H9 (cell line): Measurements from ENCODE around the gene OR5H15. TPM values are rescaled to one million over a fixed set of nuclear protein-coding genes. Genes with fewer than 3 reads are reported as not detected.

Experiments used
- DNase-seq: peaks from one replicate; pipeline ENCODE4 v3.0.0-alpha.2; 2017
- H2AFZ ChIP-seq: one replicate; pipeline ENCODE4 v1.6.1; 2013; ENCODE audit warnings: mild to moderate bottlenecking, low read length, control low read depth, moderate library complexity
- H2AK5ac ChIP-seq: 2 replicates; pipeline ENCODE4 v1.6.1; 2013; ENCODE audit warnings: low read length, control low read depth, mixed read lengths; ENCODE audit not compliant: insufficient read length
- H2BK120ac ChIP-seq: one replicate; pipeline ENCODE4 v1.6.1; 2013; ENCODE audit warnings: low read depth, mild to moderate bottlenecking, low read length, control low read depth, inconsistent platforms; ENCODE audit not compliant: poor library complexity, severe bottlenecking
- H2BK12ac ChIP-seq: 2 replicates; pipeline ENCODE4 v1.6.1; 2013; ENCODE audit warnings: low read length, control low read depth, mixed read lengths, low read depth; ENCODE audit not compliant: insufficient read length
- H2BK15ac ChIP-seq: 2 replicates; pipeline ENCODE4 v1.6.1; 2013; ENCODE audit warnings: low read depth, low read length, control low read depth
- H2BK20ac ChIP-seq: one replicate; pipeline ENCODE4 v1.6.1; 2013; ENCODE audit warnings: low read depth, mild to moderate bottlenecking, low read length, control low read depth, inconsistent platforms; ENCODE audit not compliant: poor library complexity, severe bottlenecking
- H2BK5ac ChIP-seq: 2 replicates; pipeline ENCODE4 v1.6.1; 2013; ENCODE audit warnings: low read length, control low read depth, mixed read lengths; ENCODE audit not compliant: insufficient read length
- H3K14ac ChIP-seq: 2 replicates; pipeline ENCODE4 v1.6.1; 2013; ENCODE audit warnings: low read length, control low read depth; ENCODE audit not compliant: insufficient read depth
- H3K18ac ChIP-seq: 2 replicates; pipeline ENCODE4 v1.6.1; 2013; ENCODE audit warnings: low read depth, mild to moderate bottlenecking, mixed read lengths, low read length, control low read depth; ENCODE audit not compliant: insufficient read length
- H3K23ac ChIP-seq: 2 replicates; pipeline ENCODE4 v1.6.1; 2013; ENCODE audit warnings: low read length, control low read depth, mixed read lengths, low read depth; ENCODE audit not compliant: insufficient read length
- H3K23me2 ChIP-seq: 2 replicates; pipeline ENCODE4 v1.6.1; 2013; ENCODE audit warnings: low read depth, mild to moderate bottlenecking, mixed read lengths, low read length, control low read depth; ENCODE audit not compliant: insufficient read length, poor library complexity, severe bottlenecking
- H3K27ac ChIP-seq: 2 replicates; pipeline ENCODE4 v1.5.1; 2013; ENCODE audit warnings: low read length, control low read depth, mixed read lengths, low read depth; ENCODE audit not compliant: insufficient read length
- H3K27me3 ChIP-seq: 2 replicates; pipeline ENCODE4 v1.6.1; 2013; ENCODE audit warnings: low read length, control low read depth, inconsistent platforms; ENCODE audit not compliant: insufficient read depth
- H3K4ac ChIP-seq: 2 replicates; pipeline ENCODE4 v1.6.1; 2013; ENCODE audit warnings: low read depth, mild to moderate bottlenecking, control low read depth, inconsistent platforms, low read length, moderate library complexity
- H3K4me1 ChIP-seq: 2 replicates; pipeline ENCODE4 v1.6.1; 2013; ENCODE audit warnings: low read length, control low read depth, inconsistent platforms; ENCODE audit not compliant: insufficient read depth
- H3K4me2 ChIP-seq: 2 replicates; pipeline ENCODE4 v1.6.1; 2013; ENCODE audit warnings: low read length, control low read depth, mixed read lengths; ENCODE audit not compliant: insufficient read length, insufficient read depth
- H3K56ac ChIP-seq: 2 replicates; pipeline ENCODE4 v1.6.1; 2013; ENCODE audit warnings: low read depth, mild to moderate bottlenecking, mixed read lengths, low read length, control low read depth; ENCODE audit not compliant: insufficient read length
- H3K79me1 ChIP-seq: 2 replicates; pipeline ENCODE4 v1.6.1; 2013; ENCODE audit warnings: low read depth, mild to moderate bottlenecking, moderate library complexity, low read length, control low read depth, inconsistent platforms; ENCODE audit not compliant: insufficient read depth, poor library complexity, severe bottlenecking
- H3K79me2 ChIP-seq: 2 replicates; pipeline ENCODE4 v1.6.1; 2013; ENCODE audit warnings: low read length, control low read depth, inconsistent platforms; ENCODE audit not compliant: insufficient read depth
- H3K9ac ChIP-seq: 2 replicates; pipeline ENCODE4 v1.6.1; 2013; ENCODE audit warnings: low read length, control low read depth, mixed read lengths; ENCODE audit not compliant: insufficient read length; ENCODE audit errors: extremely low read depth
- H3K9me3 ChIP-seq: one replicate; pipeline ENCODE4 v1.6.1; 2013; ENCODE audit warnings: low read depth, low read length, inconsistent platforms; ENCODE audit not compliant: control insufficient read depth
- H3T11ph ChIP-seq: one replicate; pipeline ENCODE4 v1.6.1; 2013; ENCODE audit warnings: mild to moderate bottlenecking, low read length, control low read depth, inconsistent platforms
- H4K20me1 ChIP-seq: one replicate; pipeline ENCODE4 v1.6.1; 2013; ENCODE audit not compliant: control insufficient read depth, insufficient read length, insufficient read depth
- H4K5ac ChIP-seq: 2 replicates; pipeline ENCODE4 v1.6.1; 2013; ENCODE audit warnings: low read depth, mild to moderate bottlenecking, mixed read lengths, low read length, control low read depth; ENCODE audit not compliant: insufficient read length
- H4K8ac ChIP-seq: replicated peaks from 2 replicates; pipeline ENCODE4 v1.6.1; 2013; ENCODE audit warnings: low read length, control low read depth, mixed read lengths, low read depth; ENCODE audit not compliant: insufficient read length
- H4K91ac ChIP-seq: 2 replicates; pipeline ENCODE4 v1.6.1; 2013; ENCODE audit warnings: low read depth, mild to moderate bottlenecking, moderate library complexity, mixed read lengths, low read length, control low read depth; ENCODE audit not compliant: insufficient read length
- H3K27ac Mint-ChIP-seq, 3 experiments: 2 replicates in 2 of 3; 3 replicates in 1 of 3; pipeline ENCODE4 v1.8.0; 2020 to 2021; ENCODE audit warnings: mixed read lengths in 3 of 3, mild to moderate bottlenecking in 1 of 3, moderate library complexity in 1 of 3
- H3K27me3 Mint-ChIP-seq: 2 replicates; pipeline ENCODE4 v1.8.0; 2021; ENCODE audit warnings: low read depth, mild to moderate bottlenecking, moderate library complexity, mixed read lengths
- H3K36me3 Mint-ChIP-seq, 3 experiments: 2 replicates in 2 of 3; 3 replicates in 1 of 3; pipeline ENCODE4 v1.8.0; 2020 to 2021; ENCODE audit warnings: low read depth in 3 of 3, mixed read lengths in 3 of 3; ENCODE audit not compliant: insufficient read depth in 1 of 3
- H3K4me1 Mint-ChIP-seq, 2 experiments: 2 replicates each; pipeline ENCODE4 v1.8.0; 2020; ENCODE audit warnings: mixed read lengths in 2 of 2
- H3K4me3 Mint-ChIP-seq, 2 experiments: 2 replicates in 1 of 2; 3 replicates in 1 of 2; pipeline ENCODE4 v1.8.0; 2020 to 2021; ENCODE audit warnings: mild to moderate bottlenecking in 2 of 2, mixed read lengths in 2 of 2, moderate library complexity in 1 of 2
- H3K9me3 Mint-ChIP-seq, 2 experiments: 2 replicates in 1 of 2; 3 replicates in 1 of 2; pipeline ENCODE4 v1.8.0; 2020; ENCODE audit warnings: mild to moderate bottlenecking in 2 of 2, mixed read lengths in 2 of 2, moderate library complexity in 1 of 2
- WGBS: extraction: QIAGEN DNeasy Blood & Tissue Kit; methylation state at CpG from one replicate; pipeline ENCODE4 v1.1.7; 2013; ENCODE audit warnings: missing lambda C conversion rate, low lambda C conversion rate, mixed read lengths; ENCODE audit not compliant: insufficient read length; ENCODE audit errors: extremely low coverage; 5-methylcytosine and 5-hydroxymethylcytosine counted together
- total RNA-seq: library from RNA; stranded (reverse); gene quantifications from 2 replicates; pipeline ENCODE4 v1.2.1, GENCODE V29; 2021
- TF ChIP-seq, protein P1 (sequence below): fragments of 200-600 bp; sonication (generic); conservative IDR thresholded peaks from 3 replicates; pipeline ENCODE4 v1.8.0; 2021; ENCODE audit warnings: antibody characterized with exemption, mild to moderate bottlenecking

Gene OR5H15
- total RNA-seq, 1 experiment from 2014 or later = not detected

DNA sequence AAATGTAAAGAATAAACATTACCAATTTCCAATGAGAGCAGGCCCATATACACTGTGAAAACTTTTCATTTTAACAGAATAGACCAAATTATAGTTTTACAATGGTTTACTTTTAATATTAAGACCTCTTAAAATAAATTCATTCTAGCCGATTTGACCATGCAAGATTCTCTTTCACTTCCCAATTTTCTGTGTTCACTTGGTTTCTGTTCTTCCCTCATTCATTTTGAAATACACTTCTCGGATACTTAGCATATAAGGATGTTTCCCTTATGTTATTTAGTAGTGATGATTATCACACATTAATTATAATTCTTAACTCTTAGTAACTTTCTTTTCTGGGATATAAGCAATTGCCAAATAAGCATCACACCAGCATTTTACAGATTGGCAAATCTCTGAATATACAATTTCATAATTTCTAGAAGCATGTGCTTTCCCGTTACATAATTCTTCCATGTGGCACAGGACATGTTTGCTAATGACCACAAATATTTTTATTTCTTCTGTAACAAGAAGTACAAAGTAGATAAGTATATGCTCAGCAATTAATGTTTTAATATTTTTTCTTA is 13.9 kb downstream of the OR5H15 start:
- Histone ChIP-seq H3K23me2 (no peaks in the 10 kb centered on the region), H3K27ac (no peak overlapping the region), H3K79me2 (no peaks in the 10 kb centered on the region), H3K79me1 (no peaks in the 10 kb centered on the region), H3K4me1 (peaks cover 3% of the 10 kb centered on the region; the same call in 1 of the 2 replicates), H3K27me3 (no peaks in the 10 kb centered on the region), H4K91ac (no peak overlapping the region), H3K18ac (no peak overlapping the region), H2AK5ac (no peak overlapping the region), H3K4me2 (no peak overlapping the region), H3K23ac (no peak overlapping the region), H2BK120ac (no peak overlapping the region), H3K9me3 (no peaks in the 10 kb centered on the region), H3T11ph (no peak overlapping the region), H4K20me1 (no peaks in the 10 kb centered on the region), H4K5ac (no peak overlapping the region), H2BK20ac (no peak overlapping the region), H4K8ac (no peak overlapping the region), H3K9ac (no peak overlapping the region), H3K4ac (no peak overlapping the region), H3K14ac (no peak overlapping the region), H3K56ac (no peak overlapping the region), H2AFZ (no peak overlapping the region), H2BK12ac (no peak overlapping the region), H2BK15ac (no peak overlapping the region), H2BK5ac (no peak overlapping the region)
- TF ChIP-seq, protein P1, sequence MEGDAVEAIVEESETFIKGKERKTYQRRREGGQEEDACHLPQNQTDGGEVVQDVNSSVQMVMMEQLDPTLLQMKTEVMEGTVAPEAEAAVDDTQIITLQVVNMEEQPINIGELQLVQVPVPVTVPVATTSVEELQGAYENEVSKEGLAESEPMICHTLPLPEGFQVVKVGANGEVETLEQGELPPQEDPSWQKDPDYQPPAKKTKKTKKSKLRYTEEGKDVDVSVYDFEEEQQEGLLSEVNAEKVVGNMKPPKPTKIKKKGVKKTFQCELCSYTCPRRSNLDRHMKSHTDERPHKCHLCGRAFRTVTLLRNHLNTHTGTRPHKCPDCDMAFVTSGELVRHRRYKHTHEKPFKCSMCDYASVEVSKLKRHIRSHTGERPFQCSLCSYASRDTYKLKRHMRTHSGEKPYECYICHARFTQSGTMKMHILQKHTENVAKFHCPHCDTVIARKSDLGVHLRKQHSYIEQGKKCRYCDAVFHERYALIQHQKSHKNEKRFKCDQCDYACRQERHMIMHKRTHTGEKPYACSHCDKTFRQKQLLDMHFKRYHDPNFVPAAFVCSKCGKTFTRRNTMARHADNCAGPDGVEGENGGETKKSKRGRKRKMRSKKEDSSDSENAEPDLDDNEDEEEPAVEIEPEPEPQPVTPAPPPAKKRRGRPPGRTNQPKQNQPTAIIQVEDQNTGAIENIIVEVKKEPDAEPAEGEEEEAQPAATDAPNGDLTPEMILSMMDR = no peak
- DNase-seq = no peak
- peaks cover 24 to 31% of the 10 kb centered on the region in 2 experiments for H3K4me1 Mint-ChIP-seq
- peaks cover 15 to 27% of the 10 kb centered on the region in 2 experiments for H3K9me3 Mint-ChIP-seq
- WGBS = no CpG with 5 or more reads among the region's 3 CpGs
- no peak overlapping the region for H3K27ac Mint-ChIP-seq
- H3K4me3 Mint-ChIP-seq = no peak overlapping the region
- peaks cover 14 to 26% (median 25%) of the 10 kb centered on the region in 3 experiments for H3K36me3 Mint-ChIP-seq
- no peaks in the 10 kb centered on the region; the same call in 1 of the 2 replicates for H3K27me3 Mint-ChIP-seq
